Fibroblast of lung (primary cell): ENCODE measurements around the gene PRX.

Experiments
- CTCF ChIP-seq, 2 donors: IDR thresholded peaks in 1 of 2; conservative IDR thresholded peaks in 1 of 2; 1 replicate in 1 of 2; 2 replicates in 1 of 2; pipeline ENCODE4 v1.5.1; 2011 to 2012; ENCODE audit warnings: low read length in 2 of 2, control low read depth in 1 of 2, inconsistent platforms in 1 of 2, low read depth in 1 of 2, mild to moderate bottlenecking in 1 of 2
- EZH2 ChIP-seq: IDR thresholded peaks from 2 replicates; pipeline ENCODE4 v1.5.1; 2012; ENCODE audit warnings: low read length, control low read depth, mild to moderate bottlenecking; ENCODE audit errors: missing control alignments

DNA sequence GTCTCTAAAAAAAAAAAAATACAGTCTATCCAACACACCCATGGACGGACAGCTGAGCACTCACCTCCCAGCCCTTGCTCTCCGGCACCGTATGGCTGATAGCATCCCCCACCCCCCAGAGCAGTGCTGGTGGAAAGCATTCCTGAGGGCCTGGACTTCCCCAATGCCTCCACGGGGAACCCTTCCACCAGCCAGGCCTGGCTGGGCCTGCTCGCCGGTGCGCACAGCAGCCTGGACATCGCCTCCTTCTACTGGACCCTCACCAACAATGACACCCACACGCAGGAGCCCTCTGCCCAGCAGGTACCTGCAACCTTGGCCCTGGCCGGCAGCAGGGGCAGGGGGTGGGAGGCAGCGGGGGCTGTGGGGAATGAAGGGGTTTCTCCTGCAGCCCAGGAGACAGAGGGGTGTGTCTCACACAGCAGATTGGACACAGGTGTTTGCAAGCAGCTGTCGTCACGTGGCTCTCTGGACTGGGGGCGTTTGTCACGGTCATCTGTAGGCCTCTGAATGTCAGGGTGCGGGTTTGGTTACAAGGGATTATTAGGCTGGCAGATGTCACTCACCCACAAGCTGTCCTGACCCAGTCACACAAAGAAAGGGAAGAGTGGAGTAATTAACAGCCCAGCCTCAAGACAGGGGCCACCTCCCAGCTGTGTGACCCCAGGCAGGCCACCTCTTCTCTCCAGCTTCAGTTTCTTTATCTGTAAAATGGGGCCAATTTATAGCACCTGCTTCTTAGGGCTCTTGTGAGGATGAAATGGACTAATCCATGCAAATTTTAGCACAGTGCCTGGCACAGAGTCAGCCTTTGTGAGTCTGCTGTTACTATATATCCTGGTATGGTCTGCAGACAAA is 45.4 kb downstream of the PRX start:
- TF ChIP-seq CTCF (conservative IDR thresholded peaks at IDR 0.05 in 1 of 2, IDR thresholded peaks at IDR 0.05 in 1 of 2; ENCODE audit: low read depth in 1 of 2, low read length in 2 of 2) (no peak), EZH2 (no peak)
